ENCODE data around the gene PMPCA.

- TF ChIP-seq CTCF (IDR thresholded peaks at IDR 0.05; ENCODE audit: low read length) (no peak), EZH2 (IDR thresholded peaks at IDR 0.05; ENCODE audit: borderline replicate concordance, low read length) (no peak)
These were observed 49.0 kb downstream of the PMPCA start for GRCh38 chr9:136459425-136459824.

All from OCI-LY1 (cell line).